WTC11 (cell line): ENCODE measurements around the gene OCA2.

Experiments
- CTCF ChIP-seq: fragments of 200-600 bp; IDR thresholded peaks from 2 replicates; pipeline ENCODE4 v1.8.0; 2022; ENCODE audit warnings: antibody characterized with exemption
- ERG ChIP-seq: fragments of 250-450 bp; sonication (Bioruptor Pico); IDR thresholded peaks from 2 replicates; pipeline ENCODE4 v1.8.0; 2021; ENCODE audit warnings: mild to moderate bottlenecking
- IRF2 ChIP-seq: sonication (generic); formaldehyde crosslinking; IDR thresholded peaks from 2 replicates; pipeline ENCODE4 v1.8.0; 2022; ENCODE audit warnings: low read depth, missing genetic modification reagents, borderline replicate concordance
- NR2C2 ChIP-seq: sonication (generic); formaldehyde crosslinking; IDR thresholded peaks from 2 replicates; pipeline ENCODE4 v1.8.0; 2022; ENCODE audit warnings: mild to moderate bottlenecking, missing genetic modification reagents
- NR3C1 ChIP-seq: sonication (generic); formaldehyde crosslinking; conservative IDR thresholded peaks from 2 replicates; pipeline ENCODE4 v1.8.1; 2023; ENCODE audit warnings: low read depth, mild to moderate bottlenecking, missing genetic modification reagents
- SMAD3 ChIP-seq: sonication (generic); formaldehyde crosslinking; IDR thresholded peaks from 2 replicates; pipeline ENCODE4 v1.8.0; 2022; ENCODE audit warnings: missing genetic modification reagents, mild to moderate bottlenecking, borderline replicate concordance
- SMAD4 ChIP-seq: sonication (generic); formaldehyde crosslinking; IDR thresholded peaks from 2 replicates; pipeline ENCODE4 v1.8.0; 2022; ENCODE audit warnings: mild to moderate bottlenecking, missing genetic modification reagents
- USF2 ChIP-seq: sonication (generic); formaldehyde crosslinking; IDR thresholded peaks from 2 replicates; pipeline ENCODE4 v1.8.1; 2023; ENCODE audit warnings: mild to moderate bottlenecking, missing genetic modification reagents, moderate library complexity
- TF ChIP-seq, protein P1 (sequence below): sonication (generic); formaldehyde crosslinking; IDR thresholded peaks from 2 replicates; pipeline ENCODE4 v1.8.1; 2023; ENCODE audit warnings: mild to moderate bottlenecking, missing genetic modification reagents

DNA sequence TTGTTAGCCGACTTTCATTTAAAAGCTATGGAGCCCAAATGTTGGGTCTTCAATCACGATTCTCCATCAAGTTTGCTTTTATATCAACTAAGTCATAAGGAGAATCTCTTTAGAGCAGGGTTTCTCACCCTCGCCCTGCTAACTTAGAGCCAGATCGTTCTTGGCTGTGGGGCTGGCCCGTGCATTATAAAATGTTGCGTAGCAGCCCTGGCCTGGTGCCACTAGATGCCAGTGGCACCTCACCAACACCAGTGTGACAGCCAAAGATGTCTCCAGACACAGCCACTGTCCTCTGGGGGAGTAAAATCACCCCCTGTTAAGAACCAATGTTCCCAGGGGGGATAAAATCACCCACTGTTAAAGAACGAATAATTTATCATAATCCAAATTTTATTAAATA, 226.1 kb downstream of the OCA2 start:
- no peak for TF ChIP-seq CTCF
- no peak for TF ChIP-seq ERG
- TF ChIP-seq USF2, result no peak
- TF ChIP-seq SMAD4 (CRISPR knock-in tag), result no peak
- no peak for TF ChIP-seq NR2C2 (CRISPR knock-in tag)
- TF ChIP-seq NR3C1 (CRISPR knock-in tag), result no peak
- TF ChIP-seq, protein P1, sequence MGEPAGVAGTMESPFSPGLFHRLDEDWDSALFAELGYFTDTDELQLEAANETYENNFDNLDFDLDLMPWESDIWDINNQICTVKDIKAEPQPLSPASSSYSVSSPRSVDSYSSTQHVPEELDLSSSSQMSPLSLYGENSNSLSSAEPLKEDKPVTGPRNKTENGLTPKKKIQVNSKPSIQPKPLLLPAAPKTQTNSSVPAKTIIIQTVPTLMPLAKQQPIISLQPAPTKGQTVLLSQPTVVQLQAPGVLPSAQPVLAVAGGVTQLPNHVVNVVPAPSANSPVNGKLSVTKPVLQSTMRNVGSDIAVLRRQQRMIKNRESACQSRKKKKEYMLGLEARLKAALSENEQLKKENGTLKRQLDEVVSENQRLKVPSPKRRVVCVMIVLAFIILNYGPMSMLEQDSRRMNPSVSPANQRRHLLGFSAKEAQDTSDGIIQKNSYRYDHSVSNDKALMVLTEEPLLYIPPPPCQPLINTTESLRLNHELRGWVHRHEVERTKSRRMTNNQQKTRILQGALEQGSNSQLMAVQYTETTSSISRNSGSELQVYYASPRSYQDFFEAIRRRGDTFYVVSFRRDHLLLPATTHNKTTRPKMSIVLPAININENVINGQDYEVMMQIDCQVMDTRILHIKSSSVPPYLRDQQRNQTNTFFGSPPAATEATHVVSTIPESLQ, result no peak
- TF ChIP-seq IRF2 (CRISPR knock-in tag), result no peak
- TF ChIP-seq SMAD3 (CRISPR knock-in tag), result no peak
